GM12865 (cell line): ENCODE results near the gene OR2Z1.

Experiments
- DNase-seq: peaks from one replicate; pipeline ENCODE4 v3.0.0; 2010; ENCODE audit warnings: low read depth
- H3K4me3 ChIP-seq: 2 replicates; pipeline ENCODE4 v1.5.1; 2011; ENCODE audit warnings: mild to moderate bottlenecking, low read depth, low read length, control low read depth
- TF ChIP-seq, protein P1 (sequence below): IDR thresholded peaks from 2 replicates; pipeline ENCODE4 v1.5.1; 2011; ENCODE audit warnings: low read length, control low read depth, low read depth, inconsistent platforms; ENCODE audit not compliant: insufficient read depth; ENCODE audit errors: missing control alignments

The OR2Z1 gene, protein sequence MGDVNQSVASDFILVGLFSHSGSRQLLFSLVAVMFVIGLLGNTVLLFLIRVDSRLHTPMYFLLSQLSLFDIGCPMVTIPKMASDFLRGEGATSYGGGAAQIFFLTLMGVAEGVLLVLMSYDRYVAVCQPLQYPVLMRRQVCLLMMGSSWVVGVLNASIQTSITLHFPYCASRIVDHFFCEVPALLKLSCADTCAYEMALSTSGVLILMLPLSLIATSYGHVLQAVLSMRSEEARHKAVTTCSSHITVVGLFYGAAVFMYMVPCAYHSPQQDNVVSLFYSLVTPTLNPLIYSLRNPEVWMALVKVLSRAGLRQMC

DNA sequence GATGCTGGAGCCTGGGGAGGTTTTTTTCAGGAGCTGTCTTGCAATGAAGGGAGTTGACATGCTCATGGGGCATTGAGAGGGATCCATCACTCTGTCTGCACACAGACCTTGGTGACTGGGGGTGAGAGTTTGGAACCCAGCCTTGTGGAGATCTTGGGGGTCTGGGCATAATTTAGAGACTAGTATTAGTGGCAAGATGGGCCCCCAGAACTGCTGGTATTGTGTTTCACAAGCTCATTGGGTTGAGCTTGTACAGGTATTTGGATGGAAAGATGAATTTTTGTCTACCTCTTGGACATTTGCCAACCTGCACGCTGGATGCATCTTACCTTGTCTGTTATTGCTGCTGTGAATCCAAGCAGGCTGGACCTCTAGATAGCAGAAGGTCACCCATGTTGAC is at the start of gene OR2Z1:
OR2Z1 (plus strand) TSS at position 301 of the 400 bp plus-strand sequence. CDS start 9,395 bp downstream, outside the sequence.
- no peak for DNase-seq
- TF ChIP-seq, protein P1, sequence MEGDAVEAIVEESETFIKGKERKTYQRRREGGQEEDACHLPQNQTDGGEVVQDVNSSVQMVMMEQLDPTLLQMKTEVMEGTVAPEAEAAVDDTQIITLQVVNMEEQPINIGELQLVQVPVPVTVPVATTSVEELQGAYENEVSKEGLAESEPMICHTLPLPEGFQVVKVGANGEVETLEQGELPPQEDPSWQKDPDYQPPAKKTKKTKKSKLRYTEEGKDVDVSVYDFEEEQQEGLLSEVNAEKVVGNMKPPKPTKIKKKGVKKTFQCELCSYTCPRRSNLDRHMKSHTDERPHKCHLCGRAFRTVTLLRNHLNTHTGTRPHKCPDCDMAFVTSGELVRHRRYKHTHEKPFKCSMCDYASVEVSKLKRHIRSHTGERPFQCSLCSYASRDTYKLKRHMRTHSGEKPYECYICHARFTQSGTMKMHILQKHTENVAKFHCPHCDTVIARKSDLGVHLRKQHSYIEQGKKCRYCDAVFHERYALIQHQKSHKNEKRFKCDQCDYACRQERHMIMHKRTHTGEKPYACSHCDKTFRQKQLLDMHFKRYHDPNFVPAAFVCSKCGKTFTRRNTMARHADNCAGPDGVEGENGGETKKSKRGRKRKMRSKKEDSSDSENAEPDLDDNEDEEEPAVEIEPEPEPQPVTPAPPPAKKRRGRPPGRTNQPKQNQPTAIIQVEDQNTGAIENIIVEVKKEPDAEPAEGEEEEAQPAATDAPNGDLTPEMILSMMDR, result no peak
- H3K4me3 ChIP-seq, result no peak within 1 kb of the TSS

GRCh38 chr19:8673276-8673891 is 48.0 kb upstream of the OR2Z1 start:
- TF ChIP-seq, protein P1, result no peak
- no peak overlapping the region for H3K4me3 ChIP-seq
- DNase-seq, result no peak

GRCh38 chr19:8675066-8675465 is 46.4 kb upstream of the OR2Z1 start:
- DNase-seq, result no peak
- H3K4me3 ChIP-seq, result no peak overlapping the region
- TF ChIP-seq, protein P1, result no peak

DNA sequence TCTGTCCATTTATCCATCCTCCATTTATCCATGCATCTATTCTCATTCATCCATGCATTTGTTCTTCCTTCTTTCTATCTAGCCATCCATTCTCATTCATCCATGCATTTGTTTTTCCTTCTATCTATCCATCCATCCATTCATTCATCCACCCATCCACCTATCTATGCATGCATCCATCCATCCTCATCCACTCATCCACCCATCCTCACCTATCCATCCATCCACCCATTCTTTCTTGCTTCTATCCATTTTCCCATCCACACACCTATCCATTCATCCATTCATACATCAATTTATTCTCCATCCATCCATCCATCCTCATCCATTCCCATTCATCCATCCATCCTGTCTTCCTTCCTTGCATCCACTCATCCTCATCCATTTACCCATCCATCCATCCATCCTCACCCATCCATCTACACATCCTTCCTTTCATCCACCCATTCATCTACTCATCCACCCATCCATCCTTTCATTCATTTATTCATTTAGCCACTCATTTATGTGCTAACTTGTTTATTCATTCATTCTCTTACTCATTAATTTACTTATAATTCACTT is 43.1 kb upstream of the OR2Z1 start:
- DNase-seq, result no peak
- no peak overlapping the region for H3K4me3 ChIP-seq
- TF ChIP-seq, protein P1, result no peak

DNA sequence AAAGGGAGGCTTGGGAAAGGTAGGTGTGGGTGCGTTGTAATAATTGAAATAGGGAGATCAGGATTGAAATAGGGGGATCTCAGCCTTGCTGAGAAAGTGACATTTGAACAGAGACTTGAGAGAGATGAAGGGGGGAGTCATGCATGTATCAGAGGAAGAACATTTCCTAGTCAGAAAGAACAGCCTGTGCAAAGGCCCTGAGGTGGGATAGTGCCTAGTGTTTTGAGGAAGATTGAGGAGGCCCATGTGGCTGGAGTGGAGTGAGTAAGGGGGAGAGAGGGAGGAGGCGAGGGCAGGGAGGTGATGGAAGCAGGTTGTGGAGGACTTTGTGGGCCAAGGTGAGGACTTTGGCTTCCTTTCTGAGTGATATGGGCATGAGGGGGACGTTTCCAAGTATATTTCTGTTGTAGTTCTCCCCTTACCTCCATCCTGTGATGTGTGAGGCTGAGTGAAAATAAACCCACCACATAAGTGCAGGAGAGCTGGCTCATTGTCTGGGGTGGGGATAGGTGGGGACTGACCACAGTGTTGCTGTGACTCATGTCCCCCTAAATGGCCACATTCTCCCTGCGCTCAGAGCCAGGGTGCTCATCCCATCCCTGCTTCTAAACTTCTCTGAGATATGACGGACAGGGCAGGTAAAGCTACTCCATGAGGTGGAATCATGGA is 40.6 kb upstream of the OR2Z1 start:
- TF ChIP-seq, protein P1, result no peak
- no peak overlapping the region for H3K4me3 ChIP-seq
- DNase-seq, result no peak

GRCh38 chr19:8681345-8682029 is 39.9 kb upstream of the OR2Z1 start:
- no peak for DNase-seq
- TF ChIP-seq, protein P1, result no peak

More at GRCh38 chr19:8681345-8682029, 39.9 kb upstream of the OR2Z1 start:
- no peak overlapping the region for H3K4me3 ChIP-seq
